Uterus (tissue), 4 donors: Measurements from ENCODE around the gene PRAMEF12. TPM values are rescaled to one million over a fixed set of nuclear protein-coding genes. Genes with fewer than 3 reads are reported as not detected.

Source experiments
- DNase-seq, 2 donors: peaks; one replicate each; pipeline ENCODE4 v3.0.0-alpha.2; 2019 to 2020
- H3K27ac ChIP-seq, 2 donors: fragments of 200-600 bp; sonication (generic); 1 replicate in 1 of 2; 2 replicates in 1 of 2; pipeline ENCODE4 v1.5.1; 2016 to 2018
- H3K27me3 ChIP-seq, 2 donors: fragments of 200-600 bp; sonication (generic); one replicate each; pipeline ENCODE4 v1.5.1; 2018 to 2019; ENCODE audit warnings: control low read depth in 1 of 2
- H3K36me3 ChIP-seq, 2 donors: fragments of 200-600 bp; sonication (generic); one replicate each; pipeline ENCODE4 v1.5.1; 2019; ENCODE audit warnings: control low read depth in 1 of 2
- H3K4me1 ChIP-seq, 2 donors: fragments of 200-600 bp; sonication (generic); one replicate each; pipeline ENCODE4 v1.5.1; 2018 to 2019; ENCODE audit warnings: control low read depth in 1 of 2
- H3K4me3 ChIP-seq, 2 donors: fragments of 200-600 bp; sonication (generic); 1 replicate in 1 of 2; 2 replicates in 1 of 2; pipeline ENCODE4 v1.5.1; 2018 to 2019; ENCODE audit warnings: mild to moderate bottlenecking in 1 of 2
- H3K9me3 ChIP-seq, 2 donors: fragments of 200-600 bp; sonication (generic); one replicate each; pipeline ENCODE4 v1.5.1; 2019; ENCODE audit warnings: control low read depth in 1 of 2
- POLR2A ChIP-seq, 2 donors: fragments of 450-650 bp; IDR thresholded peaks; one replicate each; pipeline ENCODE4 v1.6.1; 2016; ENCODE audit warnings: antibody characterized with exemption in 2 of 2, mild to moderate bottlenecking in 1 of 2, moderate library complexity in 1 of 2
- intact Hi-C: fragments of 100-400 bp; cut with DNase I; formaldehyde crosslinking; loops from one replicate; pipeline ENCODE4 v1.15.1; 2023; ENCODE audit warnings: low total_unique reads
- total RNA-seq, 4 donors: library from RNA; depleted of rRNA in 3 of 4; stranded (reverse); fragments of >200 nt in 3 of 4; gene quantifications; one replicate each; pipeline versions ENCODE4 v1.1.0 to v1.2.4, GENCODE V29; 2014 to 2023
- TF ChIP-seq, protein P1 (sequence below), 4 experiments: fragments of 200-600 bp in 2 of 4; fragments of 450-650 bp in 2 of 4; sonication (generic) in 2 of 4; IDR thresholded peaks; one replicate each; pipeline ENCODE4 v1.5.1; 2016 to 2019; ENCODE audit warnings: antibody characterized with exemption in 4 of 4, mild to moderate bottlenecking in 2 of 4, moderate library complexity in 1 of 4
- donor health status: DM: yes; HTN: yes; CAD: no.

The PRAMEF12 gene
- total RNA-seq, 4 donors from 2014 or later: not detected

DNA sequence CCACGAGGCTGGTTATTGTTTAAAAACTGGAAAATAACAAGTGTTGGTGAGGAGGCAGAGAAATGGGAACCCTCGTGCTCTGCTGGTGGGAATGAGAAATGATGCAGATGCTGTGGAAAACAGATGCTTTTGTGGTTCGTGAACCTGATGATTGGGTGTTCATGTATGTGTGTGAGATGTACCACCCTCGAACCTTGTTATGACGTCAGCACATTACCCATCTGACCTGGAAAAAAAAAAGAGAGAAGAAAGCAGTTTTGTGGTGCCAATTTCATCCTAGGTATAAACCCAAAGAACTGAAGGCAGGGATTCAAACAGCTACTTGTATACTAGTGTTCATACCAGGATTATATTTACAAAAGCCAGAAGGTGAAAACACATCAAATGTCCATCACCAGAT is 33.9 kb upstream of the PRAMEF12 start:
- Histone ChIP-seq H3K9me3 (no peaks in the 10 kb centered on the region), H3K27me3 (no peaks in the 10 kb centered on the region), H3K4me3 (no peak overlapping the region), H3K4me1 (no peaks in the 10 kb centered on the region), H3K36me3 (no peaks in the 10 kb centered on the region), H3K27ac (no peak overlapping the region)
- intact Hi-C loops: no loop called here
- DNase-seq: no peak
- no peak for TF ChIP-seq POLR2A (IDR thresholded peaks at IDR 0.05)
- TF ChIP-seq, protein P1, sequence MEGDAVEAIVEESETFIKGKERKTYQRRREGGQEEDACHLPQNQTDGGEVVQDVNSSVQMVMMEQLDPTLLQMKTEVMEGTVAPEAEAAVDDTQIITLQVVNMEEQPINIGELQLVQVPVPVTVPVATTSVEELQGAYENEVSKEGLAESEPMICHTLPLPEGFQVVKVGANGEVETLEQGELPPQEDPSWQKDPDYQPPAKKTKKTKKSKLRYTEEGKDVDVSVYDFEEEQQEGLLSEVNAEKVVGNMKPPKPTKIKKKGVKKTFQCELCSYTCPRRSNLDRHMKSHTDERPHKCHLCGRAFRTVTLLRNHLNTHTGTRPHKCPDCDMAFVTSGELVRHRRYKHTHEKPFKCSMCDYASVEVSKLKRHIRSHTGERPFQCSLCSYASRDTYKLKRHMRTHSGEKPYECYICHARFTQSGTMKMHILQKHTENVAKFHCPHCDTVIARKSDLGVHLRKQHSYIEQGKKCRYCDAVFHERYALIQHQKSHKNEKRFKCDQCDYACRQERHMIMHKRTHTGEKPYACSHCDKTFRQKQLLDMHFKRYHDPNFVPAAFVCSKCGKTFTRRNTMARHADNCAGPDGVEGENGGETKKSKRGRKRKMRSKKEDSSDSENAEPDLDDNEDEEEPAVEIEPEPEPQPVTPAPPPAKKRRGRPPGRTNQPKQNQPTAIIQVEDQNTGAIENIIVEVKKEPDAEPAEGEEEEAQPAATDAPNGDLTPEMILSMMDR (IDR thresholded peaks at IDR 0.05): no peak

DNA sequence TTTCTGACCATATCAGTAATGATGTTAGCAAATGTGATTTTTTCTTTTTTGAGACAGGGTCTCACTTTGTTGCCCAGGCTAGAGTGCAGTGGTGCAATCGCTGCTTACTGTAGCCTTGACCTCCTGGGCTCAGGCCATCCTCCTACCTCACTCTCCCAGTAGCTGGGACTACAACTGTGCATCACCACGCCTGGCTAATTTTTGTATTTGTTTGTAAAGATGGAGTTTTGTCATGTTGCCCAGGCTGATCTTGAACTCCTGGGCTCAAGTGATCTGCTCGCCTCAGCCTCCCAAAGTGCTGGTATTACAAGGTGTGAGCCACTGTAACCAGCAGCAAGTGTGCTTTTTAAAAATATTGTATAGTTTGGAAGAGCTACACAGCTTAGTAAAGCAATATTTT is 31.6 kb upstream of the PRAMEF12 start:
- no peaks in the 10 kb centered on the region for H3K27me3 ChIP-seq
- H3K4me1 ChIP-seq: no peaks in the 10 kb centered on the region
- no peaks in the 10 kb centered on the region for H3K9me3 ChIP-seq
- DNase-seq: no peak
- no peak overlapping the region for H3K27ac ChIP-seq
- no peaks in the 10 kb centered on the region for H3K36me3 ChIP-seq
- TF ChIP-seq POLR2A (IDR thresholded peaks at IDR 0.05): no peak
- TF ChIP-seq, protein P1 (IDR thresholded peaks at IDR 0.05): no peak
- intact Hi-C loops: no loop called here
- no peak overlapping the region for H3K4me3 ChIP-seq

DNA sequence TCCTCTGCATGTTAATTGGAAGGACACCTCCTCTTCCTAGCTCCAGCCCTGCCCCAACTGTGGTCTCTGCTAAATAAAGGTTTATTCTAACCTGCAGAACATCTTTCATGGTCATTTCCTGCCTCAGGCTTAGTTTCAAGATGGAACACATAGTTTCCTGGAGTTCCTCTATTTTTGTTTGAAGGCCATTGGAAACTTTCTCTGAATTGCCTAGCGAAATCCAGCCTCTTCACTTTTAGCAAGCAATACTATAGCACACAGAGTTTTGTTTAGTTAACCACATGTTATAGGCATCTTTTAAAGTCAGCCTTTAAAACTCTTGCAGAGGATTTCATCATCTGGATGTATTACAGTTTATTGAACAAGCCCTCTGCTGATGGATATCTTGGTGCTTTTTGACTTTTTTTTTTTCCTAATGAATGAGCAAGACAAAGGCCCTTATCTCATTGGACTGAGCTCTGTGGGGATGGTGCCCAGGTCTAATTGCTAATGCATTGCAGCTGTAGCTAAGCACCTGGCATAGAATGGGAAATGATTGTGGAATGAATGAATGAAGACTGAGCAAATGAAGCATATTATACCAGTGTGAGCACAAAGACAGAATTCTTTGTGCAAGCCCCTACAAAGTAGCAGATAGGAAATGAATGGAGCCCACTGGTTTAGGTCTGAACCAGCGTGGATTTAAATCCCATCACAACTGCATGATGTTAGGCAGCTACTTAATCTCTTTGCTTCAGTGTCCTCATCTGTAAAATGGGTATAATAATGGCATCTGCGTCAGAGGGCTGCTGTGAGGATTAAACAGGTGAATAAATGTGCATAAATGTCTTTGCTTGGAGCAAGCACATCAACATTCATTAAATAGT is 28.2 kb upstream of the PRAMEF12 start:
- H3K9me3 ChIP-seq: peaks cover 0 to 12% of the 10 kb centered on the region in 2 donors
- DNase-seq: no peak

DNA sequence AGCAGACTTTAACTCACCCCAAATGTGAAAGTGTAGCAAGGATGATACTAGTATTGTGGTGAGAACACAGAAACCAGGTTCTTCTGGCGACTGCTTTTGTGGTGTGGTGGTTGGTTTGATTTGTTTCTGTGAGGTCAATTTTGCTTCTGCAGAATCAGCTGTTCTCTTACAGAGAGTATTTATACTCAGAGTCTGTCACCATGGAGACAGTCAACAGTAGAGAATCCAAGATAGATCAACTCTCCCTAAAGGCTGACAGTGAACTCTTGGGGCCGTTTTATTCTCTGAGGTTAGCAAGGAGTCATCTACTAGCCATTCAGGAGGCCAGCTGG is 27.6 kb upstream of the PRAMEF12 start, which contains the start of gene CFAP107:
CFAP107 (plus strand) TSS at position 209 of the 332 bp plus-strand sequence. CDS start 231 bp downstream, outside the sequence.
- H3K9me3 ChIP-seq: peaks cover 0 to 12% of the 10 kb centered on the region in 2 donors
- DNase-seq: no peak
- no peak for TF ChIP-seq POLR2A (IDR thresholded peaks at IDR 0.05)
- TF ChIP-seq, protein P1 (IDR thresholded peaks at IDR 0.05): no peak

More for the DNA sequence above, 28.2 kb upstream of the PRAMEF12 start:
- Histone ChIP-seq H3K36me3 (no peaks in the 10 kb centered on the region), H3K4me3 (no peak overlapping the region), H3K27me3 (no peaks in the 10 kb centered on the region), H3K4me1 (no peaks in the 10 kb centered on the region), H3K27ac (no peak overlapping the region)
- intact Hi-C loops: no loop called here
- no peak for TF ChIP-seq POLR2A (IDR thresholded peaks at IDR 0.05)
- TF ChIP-seq, protein P1 (IDR thresholded peaks at IDR 0.05): no peak

DNA sequence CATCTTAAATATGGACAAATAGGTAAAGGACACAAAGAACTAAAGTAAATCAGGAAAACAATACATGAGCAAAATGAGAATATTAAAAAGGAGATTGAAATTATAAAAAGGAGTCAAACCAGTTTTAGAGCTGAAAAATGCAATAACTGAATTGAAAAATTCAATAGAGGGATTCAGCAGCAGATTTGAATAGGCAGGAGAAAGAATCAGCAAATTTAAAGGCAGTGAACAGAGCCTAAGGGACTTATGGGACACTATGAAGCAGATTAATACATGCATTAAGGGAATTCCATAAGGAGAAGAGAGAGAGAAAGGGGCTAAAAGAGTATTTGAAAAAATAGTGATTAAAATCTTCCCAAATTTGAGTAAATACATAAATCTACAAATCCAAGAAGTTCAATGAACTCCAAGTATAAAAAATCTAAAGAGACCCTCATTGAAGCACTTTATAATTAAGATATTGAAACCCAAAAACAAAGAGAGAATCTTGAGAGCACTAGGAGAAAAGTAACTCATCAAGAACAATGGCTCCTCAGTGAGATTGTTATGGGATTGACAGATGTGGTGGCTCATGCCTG is 24.7 kb upstream of the PRAMEF12 start:
- H3K27ac ChIP-seq: no peak overlapping the region
- H3K27me3 ChIP-seq: no peaks in the 10 kb centered on the region
- no peaks in the 10 kb centered on the region for H3K4me1 ChIP-seq
- intact Hi-C loops: no loop called here
- no peak overlapping the region for H3K4me3 ChIP-seq
- H3K9me3 ChIP-seq: peaks cover 0 to 12% of the 10 kb centered on the region in 2 donors
- TF ChIP-seq POLR2A (IDR thresholded peaks at IDR 0.05): no peak
- TF ChIP-seq, protein P1 (IDR thresholded peaks at IDR 0.05): no peak
- H3K36me3 ChIP-seq: no peaks in the 10 kb centered on the region
- DNase-seq: no peak

More for the DNA sequence above, 27.6 kb upstream of the PRAMEF12 start, which contains the start of gene CFAP107:
- no peaks in the 10 kb centered on the region for H3K27me3 ChIP-seq
- H3K4me1 ChIP-seq: no peaks in the 10 kb centered on the region
- no peak within 1 kb of the TSS for H3K27ac ChIP-seq
- H3K36me3 ChIP-seq: no peaks in the 10 kb centered on the region
- intact Hi-C loops: no loop called here
- no peak within 1 kb of the TSS for H3K4me3 ChIP-seq
